HCEC 1CT (cell line): ENCODE results near the gene NRCAM.
A peak's percentile ranks its signal among the peaks of the same experiment; 100 is the strongest.
"Not testable (repeated sequence)": the region's sequence is repeated elsewhere in the genome, so short reads cannot be mapped to it uniquely, and the experiment has no call there.

Experiments used
- DNase-seq: peaks from one replicate; pipeline ENCODE4 v3.0.0-alpha.2; 2017

The NRCAM gene

DNA sequence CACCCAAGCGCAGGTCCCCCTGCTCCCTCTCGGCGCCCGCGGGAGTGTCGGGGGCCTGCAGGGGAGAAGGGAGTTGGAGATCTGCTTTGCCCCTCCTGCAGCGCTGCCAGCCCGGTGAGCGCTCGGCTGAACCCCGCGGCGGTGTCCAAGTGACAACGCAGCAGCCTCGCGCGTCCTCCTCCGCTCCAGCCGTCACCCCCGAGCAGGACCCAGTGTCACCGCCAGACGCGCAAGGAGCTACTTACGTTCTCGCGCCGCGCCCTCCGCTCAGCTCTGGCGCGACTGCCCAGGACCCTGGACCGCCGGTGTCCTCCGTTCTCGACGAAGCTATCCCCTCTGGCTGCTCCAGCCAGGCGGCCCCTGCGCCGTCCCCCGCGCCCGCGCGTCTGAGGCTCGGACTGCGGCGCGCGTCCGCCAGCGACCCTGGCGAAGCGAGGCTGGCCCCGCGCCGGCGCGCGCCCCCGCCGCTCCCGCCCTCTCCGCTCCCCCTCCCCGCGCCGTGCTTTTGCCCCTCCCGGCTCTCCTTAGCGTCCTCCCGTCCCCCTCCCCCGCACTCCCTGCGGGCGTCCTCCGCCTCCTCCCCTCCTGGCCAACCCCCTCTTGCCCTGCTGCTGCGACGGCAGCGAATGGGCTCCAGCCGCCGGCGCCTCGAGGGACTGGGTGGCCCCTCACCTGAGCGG lies at the start of gene NRCAM:
TSS of gene NRCAM (minus strand) at position 439 of the 680 bp plus-strand sequence. CDS start 216,372 bp downstream, outside the sequence.
- peak; percentile 24 for DNase-seq

DNA sequence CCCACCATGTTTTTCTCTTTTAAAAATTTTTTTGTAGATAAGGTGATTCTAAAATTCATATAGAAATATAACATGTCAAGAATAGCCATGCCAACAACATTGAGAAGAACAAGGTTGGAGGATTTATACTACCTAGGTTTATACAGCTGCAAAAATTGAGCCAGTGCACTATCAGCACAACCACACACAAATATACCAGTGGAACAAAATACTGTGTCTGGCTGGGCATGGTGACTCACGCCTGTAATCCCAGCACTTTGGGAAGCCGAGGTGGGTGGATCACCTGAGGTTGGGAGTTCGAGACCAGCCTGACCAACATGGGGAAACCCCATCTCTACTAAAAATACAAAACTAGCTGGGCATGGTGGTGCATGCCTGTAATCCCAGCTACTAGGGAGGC lies 48.3 kb upstream of the NRCAM start:
- DNase-seq = not testable (repeated sequence)

DNA sequence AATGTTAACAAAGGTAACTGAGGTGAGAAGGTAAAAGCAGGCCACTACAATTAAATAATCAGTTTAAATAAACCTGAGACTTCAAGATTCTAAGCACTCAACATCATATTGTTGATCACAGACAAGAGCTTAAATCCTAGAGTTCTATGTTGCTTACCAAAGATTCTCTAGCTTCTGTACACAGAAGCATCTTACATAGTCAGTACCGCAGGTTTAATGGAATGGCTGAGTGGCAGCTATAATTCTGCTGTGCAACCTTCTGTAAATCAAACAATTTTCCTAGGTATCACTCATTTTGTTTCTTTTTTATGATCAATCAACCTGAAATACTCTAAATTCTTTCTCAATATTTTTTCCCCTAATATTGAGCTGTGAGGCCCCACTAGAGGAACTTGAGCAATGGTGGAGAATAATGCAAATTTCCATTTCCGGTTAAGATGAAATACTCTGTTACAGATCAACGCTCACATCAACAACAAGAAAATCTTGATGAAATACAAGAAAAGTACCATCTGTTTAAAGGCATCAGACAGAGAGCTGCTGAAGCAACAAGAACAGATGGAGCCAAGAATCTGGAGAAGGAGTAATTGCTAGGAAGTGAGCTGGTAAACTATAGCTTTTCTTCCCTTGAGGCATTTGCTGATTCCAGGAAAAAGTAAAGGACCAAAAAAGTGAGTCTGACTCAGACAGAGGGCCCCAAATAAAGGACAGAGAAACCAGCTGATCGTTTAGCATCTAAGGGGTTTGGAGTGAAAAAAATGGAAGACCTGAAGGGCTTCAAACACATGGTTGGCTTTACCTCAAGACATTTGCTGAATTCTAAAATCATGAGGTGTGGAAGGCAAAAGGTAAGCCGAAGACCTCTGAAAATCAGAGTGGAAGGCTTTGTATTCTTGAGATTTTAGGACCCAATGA lies 47.1 kb upstream of the NRCAM start:
- DNase-seq = no peak

DNA sequence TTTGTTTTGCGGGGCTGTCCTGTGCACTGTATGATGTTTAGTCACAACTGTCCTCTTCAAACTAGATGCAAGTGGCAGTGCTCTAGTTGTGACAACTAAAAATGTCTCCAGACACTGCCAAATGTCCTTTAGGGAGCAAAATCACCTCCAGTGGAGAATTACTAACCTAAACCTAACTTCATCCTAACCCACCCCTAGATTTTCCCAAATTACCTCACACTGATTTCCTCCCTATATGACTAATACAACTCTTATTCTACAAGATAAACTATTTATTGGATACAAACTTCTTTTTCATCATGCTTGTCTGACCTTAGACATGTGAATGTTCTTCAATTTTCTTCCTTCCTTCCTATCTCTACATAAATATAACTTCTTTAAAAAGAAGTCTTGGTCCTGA lies 43.3 kb upstream of the NRCAM start:
- DNase-seq = peak; percentile 6

DNA sequence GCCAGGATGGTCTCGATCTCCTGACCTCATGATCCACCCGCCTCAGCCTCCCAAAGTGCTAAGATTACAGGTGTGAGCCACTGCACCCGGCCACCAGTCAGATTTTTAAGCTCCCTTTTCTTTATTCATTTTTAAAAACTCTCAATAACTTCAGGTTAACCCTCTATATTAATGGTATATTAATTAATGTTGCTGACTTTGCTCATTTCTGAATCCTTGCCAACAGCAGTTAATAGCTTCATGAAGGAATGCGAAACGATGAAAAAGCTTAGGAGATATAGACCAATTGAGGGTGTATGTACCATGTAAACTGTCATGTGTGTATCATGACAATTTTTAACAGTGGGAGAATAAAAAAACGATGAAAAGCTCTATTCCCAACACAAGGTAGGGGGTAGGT lies 42.2 kb upstream of the NRCAM start:
- no peak for DNase-seq

DNA sequence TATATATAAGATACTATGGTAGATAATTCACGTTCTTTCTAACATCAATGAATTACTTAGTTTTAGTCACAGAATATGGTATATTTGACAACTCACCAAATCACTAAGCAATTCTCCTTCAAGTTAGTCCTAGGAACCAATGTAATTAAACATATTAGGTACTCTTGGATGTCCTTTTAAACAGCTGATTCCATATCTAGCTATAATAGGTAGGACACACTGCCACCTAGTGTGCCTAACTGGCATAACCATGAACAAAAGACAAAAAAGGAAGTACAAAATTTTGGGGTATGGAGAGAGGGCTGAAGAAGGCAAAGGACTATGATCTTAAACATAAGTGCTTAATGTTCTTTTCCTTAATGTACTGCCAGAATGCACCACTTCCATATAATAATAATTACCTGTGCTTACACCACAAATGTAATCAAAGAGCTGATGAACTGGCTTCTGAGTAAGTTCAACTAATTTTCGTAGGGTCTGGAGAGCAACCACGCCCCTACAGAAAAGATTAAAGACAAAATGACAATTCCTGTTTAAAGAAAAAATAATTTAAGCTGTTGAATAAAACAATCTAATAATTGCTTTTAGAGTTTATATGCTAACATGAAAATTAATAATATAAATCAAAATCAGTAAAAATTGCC lies 41.0 kb upstream of the NRCAM start:
- peak; percentile 45 for DNase-seq

DNA sequence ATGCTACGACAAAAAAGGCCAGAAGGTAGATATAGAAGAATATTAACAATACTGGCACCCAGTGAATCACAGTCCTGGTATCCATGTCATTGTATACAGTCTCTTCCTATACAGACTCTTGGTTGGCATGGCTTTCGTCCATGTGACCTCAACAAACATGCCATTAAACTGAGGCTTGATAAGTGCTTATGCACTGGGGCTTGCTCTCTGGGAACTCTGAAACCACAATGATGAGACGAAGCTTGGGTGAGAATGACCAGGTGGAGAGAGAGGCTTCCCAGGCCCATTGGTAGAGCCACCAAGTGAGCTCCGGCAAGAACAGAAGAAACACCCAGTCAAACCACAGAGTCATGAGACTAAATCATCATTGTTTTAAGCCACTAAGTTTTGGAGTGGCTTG lies 36.5 kb upstream of the NRCAM start:
- no peak for DNase-seq

DNA sequence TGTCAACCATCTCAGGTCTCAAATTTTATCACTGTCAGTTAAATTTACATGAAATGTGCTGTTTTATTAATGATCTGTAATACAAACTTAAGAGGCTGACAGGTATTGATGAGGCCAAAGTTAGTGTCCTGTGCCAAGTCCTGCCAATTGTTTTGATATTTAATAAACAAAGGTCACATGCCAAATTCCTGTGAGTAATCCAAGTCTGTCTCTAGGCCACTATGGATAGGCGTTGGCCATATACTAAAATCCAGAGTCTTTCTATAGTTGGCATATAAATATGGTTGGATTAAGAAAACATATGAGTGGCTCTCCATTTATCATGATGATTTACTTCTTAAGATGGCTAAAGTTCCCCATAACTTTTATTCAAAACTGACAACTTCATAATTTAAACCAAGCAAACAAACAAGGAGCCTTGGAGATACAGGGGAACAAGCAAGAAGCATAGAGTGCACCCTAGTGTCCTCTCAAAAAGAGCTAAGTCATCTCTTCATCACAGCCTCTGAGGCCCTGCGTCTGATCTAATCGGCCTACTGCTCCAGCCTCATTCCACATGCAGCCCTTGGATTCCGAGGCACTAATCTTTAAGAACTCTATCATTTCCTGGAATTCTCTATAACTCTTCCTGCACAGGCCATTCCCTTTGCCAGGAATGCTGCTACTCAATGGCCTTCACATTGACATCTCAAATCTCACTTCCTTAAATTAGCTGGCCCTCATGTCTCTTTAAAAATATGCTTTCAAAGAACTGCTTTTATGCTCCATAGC lies 32.7 kb upstream of the NRCAM start:
- DNase-seq = no peak

DNA sequence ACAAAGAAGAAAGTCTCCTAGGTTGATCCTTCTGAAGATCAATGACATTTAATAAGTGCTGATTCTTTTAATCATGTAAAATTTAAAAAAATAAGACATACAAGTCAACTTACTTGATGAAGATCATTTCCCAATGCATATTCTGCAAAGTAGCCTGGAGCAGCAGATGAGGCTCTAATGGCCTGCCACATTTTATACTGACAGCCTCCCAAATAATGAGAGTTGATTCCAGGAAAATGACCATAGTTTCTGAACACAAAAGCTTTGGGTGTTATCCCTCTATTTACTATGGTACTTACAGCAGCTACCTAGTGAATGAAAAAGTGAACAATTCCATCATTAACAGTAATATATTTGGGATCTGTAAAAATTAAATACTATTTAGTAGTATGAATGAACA lies 31.4 kb upstream of the NRCAM start:
- no peak for DNase-seq

DNA sequence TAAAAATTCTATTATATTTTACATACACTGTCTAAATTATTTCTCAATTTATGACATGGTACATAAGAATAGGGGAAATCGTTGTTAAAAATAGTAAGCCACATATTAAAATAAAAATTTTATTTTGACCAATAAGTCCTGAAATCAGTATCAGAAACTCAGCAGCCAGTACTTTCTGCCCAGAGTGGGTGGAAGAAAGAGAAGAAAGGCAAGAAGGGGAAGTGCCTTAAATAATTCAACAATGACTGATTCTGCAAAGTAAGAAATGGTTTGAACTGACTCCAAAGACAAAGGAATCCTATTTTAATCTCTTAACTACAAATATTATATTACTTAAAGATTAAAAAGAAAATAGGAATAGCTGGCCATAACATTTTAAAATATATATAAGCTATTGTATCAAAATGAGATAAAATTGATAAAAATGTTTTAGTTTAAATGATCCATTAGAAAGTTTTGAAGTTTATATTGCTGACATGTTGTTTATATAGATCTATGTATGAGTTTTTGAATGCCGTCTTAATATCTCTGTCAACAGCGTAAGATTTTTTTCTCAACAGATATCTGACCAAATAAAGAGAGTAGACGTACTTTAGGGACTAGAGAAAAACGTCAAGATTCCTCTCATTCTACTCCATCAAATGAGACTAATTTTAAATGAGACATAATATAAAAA lies 30.2 kb upstream of the NRCAM start:
- DNase-seq = peak; percentile 17

DNA sequence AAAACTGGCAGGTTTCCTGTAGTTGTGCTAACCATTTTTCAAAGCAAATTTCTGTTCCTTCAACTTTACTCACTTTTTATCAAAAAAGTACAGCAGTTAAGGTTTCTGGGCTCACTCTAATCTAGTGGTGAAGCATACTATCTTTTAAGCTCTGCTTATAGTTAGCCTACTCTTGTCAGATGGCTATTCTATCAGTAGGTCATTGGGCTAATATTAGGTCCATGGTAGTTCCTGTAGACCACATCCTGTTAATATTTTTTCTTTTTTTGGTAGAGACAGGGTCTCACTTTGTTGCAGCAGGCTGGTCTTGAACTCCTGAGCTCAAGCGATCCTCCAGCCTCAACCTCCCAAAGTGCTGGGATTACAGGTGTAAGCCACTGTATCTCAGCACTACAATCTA lies 27.9 kb upstream of the NRCAM start:
- DNase-seq = no peak

DNA sequence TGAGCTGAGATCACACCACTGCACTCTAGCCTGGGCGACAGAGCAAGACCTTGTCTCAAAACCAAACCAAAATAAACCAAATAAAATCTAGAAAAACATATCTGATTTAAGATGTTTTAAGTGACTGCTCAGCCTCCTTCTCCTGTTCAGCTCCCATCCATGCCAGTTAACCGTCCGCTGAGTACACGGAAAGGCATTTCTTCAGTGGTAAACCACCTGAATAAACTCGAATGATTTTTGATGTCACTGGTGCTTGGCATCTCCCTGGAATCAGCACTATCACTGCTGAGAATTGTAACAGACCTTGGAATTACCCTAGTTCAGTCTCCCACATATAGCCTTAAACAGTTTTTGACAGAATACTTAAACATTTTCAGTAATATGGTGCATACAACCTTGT lies 24.1 kb upstream of the NRCAM start:
- no peak for DNase-seq

DNA sequence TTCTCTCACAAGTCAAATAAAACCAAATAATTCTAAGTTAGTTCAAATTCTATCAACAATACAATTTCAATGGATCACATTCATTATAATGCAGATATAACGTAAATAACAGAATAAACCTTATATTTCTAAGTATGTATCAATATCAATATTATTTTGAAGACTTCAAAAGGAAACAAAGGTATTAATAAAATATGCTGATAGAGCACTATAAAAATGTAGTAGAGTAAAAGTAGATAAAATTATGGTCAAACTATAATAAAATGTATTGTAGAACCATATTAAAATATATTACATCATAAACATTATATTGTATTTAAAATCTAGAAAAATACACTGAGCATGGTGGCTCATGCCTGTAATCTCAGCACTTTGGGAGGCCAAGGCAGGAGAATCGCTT lies 23.5 kb upstream of the NRCAM start:
- DNase-seq = no peak

DNA sequence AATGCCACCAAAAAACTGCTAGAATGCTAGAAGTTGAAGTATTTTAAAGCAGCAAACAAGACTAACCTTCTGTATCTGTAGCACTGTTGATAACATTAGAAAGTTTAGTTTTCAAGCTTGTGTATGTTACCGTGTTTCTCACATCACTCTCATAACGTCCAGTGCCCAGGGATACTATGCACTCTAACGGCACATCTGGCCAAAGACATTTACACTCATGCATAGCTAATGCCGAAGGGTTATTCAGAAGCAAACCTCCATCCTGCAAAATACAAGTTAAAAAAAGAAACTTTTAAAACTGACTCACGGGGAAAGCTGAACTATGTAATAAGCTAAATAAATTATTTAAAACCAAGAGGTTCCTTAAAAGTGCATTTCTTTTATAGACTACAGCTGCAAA lies 22.9 kb upstream of the NRCAM start:
- no peak for DNase-seq

DNA sequence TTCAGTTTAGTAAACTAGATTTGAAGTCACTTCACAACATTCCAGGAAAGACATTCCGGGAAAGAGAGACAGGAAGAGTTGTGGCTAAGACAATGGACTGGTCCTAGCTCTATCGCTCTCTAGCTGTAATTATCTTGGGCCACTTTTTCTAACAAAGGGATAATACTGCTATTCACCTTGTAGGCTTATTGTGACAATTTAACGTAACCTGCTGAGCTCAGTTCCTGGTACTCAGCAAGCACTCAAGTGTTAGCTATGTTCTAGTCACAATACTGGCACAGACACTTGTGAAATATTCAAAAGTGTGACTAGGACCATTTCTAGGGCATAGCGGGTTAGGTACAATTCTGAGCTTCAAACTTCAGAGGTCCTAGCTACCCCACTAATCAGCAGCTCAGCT lies 12.0 kb upstream of the NRCAM start:
- DNase-seq = no peak

DNA sequence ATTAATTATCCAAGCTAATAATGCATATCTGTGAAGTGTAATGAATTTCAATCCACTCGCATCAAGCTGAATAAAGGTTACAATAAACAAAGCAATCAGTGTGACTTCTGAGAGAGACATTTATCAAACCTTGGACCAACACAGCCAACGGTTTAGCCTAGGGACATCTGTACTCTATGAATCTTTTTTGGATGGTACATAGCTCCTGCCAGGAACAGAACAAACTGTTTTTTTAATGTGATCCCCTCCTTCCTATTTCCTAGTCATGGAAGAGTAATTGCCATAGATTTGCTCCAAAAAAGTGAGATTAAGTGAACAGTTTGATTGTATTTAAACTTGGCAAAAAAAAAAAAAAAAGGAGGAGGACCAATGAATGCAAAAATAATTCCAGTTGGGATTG lies 11.2 kb upstream of the NRCAM start:
- no peak for DNase-seq

DNA sequence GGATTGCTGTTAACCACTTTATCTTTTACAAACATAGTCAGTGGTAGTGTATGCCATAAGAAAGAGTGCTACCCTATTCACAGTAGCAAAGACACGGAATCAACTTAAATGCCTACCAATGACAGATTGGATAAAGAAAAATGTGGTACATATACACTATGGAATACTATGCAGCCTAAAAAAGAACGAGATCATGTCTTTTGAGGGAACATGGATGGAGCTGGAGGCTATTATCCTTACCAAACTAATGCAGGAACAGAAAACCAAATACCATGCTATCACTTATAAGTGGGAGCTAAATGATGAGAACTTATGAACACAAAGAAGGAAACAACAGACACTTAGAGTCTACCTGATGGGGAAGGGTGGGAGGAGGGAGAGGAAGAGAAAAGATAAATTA lies 10.1 kb upstream of the NRCAM start:
- not testable (repeated sequence) for DNase-seq

DNA sequence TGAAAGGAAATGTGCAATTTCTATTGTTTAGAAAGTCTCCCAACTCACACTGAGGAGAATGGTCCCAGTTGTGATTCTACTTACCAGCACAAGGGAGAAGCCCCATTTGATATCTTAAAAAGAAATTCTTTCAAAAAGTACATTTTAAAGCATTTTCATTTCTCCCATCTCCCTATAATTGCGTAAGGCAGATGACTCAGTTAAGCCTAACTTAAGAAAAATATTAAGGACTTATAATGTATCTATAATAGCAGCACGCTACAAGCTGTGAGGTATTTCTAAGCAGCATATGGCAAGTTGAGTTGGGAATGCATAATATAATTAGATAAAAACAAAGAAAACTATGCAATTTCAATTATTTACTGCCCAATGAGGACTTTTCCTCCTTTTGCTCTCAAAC lies 8.5 kb upstream of the NRCAM start:
- no peak for DNase-seq

DNA sequence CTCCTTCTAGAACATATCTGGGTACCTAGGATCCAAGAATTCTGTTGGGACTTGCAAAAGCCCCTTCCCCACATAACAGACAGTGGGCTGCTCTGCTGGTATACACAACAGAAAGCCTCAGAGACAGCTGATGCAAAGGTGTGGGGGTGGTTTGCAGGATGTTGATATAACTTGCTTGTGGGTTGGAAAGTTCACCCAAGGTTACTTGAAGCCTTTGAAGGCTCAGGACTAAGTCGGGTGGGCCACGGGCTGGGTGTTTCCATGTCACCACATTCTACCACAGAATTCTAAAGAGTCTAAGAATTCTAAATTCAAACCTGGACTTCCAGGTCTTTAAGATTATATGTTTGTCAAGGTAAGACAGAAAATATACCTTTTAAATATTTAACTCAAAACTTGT lies 7.4 kb upstream of the NRCAM start:
- DNase-seq = no peak

DNA sequence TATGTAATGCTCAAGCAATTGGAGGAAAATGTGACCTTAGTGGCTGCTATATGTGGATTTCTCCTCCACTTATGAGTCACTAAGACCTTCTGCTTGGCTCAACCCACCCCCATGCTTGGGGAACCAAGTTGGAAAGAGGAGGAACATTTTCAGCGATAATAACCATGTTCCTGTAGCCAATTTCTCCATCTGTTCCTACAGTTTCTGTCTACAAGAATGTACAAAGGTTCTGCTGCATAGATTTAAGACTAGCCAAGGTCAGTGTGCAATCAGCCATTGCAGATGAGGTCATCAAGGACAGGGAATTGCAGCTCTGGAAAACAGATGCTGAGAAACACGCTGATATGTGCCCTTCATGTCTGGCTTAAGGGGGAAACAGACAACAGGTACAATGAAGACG lies 5.6 kb upstream of the NRCAM start:
- no peak for DNase-seq

DNA sequence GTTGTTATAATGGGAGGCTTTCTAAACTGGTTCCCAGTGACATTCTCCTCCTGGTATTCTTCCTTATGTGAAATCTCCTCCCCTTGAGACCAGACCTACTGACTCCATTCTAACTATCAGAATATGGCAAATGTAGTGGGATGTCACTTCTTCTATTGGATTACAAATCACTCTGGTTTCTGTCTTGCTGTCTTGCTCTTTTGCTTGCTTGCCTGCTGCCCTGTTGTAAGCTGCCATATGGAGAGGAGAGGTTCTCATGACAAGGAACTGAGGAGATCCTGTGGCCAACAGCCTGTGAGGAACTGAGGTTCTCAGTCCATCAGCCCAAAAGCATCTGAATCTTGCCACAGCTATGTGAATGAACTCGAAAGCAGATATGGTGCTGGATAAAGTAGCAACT lies 4.7 kb upstream of the NRCAM start:
- DNase-seq = no peak

DNA sequence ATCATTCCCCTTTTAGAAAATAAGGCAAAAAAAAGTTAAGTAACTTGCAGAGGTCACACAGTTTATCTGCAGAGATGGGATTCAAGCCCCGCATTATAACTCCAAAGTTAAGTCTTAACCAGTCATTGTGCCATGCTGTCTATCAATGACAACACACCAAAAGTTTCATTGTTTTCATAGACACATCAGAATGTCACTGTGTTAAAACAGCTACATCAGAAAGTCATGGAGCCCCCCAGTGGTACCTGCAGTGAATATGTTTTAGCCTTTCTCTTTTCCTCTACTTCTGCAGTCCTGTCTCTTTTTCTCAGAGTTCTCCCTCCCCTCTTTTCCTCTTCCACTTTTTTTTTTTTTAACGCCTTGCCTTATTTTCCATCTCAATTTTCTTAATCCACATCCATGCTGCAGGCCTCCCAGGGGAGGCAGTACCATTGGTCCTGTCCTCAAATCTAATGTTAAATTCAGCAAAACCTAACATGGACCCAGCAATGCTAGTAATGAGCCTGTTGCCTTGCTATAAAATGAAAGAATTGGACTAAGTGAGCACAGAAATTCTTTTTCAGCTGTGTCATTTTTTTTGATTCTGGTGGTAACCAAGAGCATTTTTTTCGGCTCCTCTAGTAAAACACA lies 3.8 kb upstream of the NRCAM start:
- DNase-seq = peak; percentile 29
